K562 (cell line): ENCODE measurements around the gene MYL12A.

Experiments
- ATF3 ChIP-seq, 2 experiments: fragments of 450-650 bp in 1 of 2; sonication (generic) in 1 of 2; formaldehyde crosslinking in 1 of 2; IDR thresholded peaks in 1 of 2; conservative IDR thresholded peaks in 1 of 2; 2 replicates each; pipeline versions ENCODE4 v1.6.1 to v1.8.1; 2016 to 2023; ENCODE audit warnings: mild to moderate bottlenecking in 2 of 2, moderate library complexity in 2 of 2, inconsistent platforms in 1 of 2, missing genetic modification reagents in 1 of 2
- ATF6 ChIP-seq: sonication (generic); formaldehyde crosslinking; IDR thresholded peaks from 2 replicates; pipeline ENCODE4 v1.4.0; 2020; ENCODE audit warnings: mild to moderate bottlenecking, missing genetic modification reagents
- C11orf30 ChIP-seq: fragments of 450-650 bp; IDR thresholded peaks from 2 replicates; pipeline ENCODE4 v1.6.1; 2016; ENCODE audit warnings: low read depth, mild to moderate bottlenecking
- CC2D1A ChIP-seq: fragments of 450-650 bp; IDR thresholded peaks from 2 replicates; pipeline ENCODE4 v1.6.1; 2017; ENCODE audit warnings: mild to moderate bottlenecking
- CTCF ChIP-seq, 3 experiments: IDR thresholded peaks in 2 of 3; conservative IDR thresholded peaks in 1 of 3; 2 replicates each; pipeline ENCODE4 v1.5.1; 2011 to 2012; ENCODE audit warnings: low read length in 3 of 3, mild to moderate bottlenecking in 3 of 3, control low read depth in 2 of 3, improper control_type of control experiment in 1 of 3, inconsistent platforms in 1 of 3, low read depth in 1 of 3, mixed read lengths in 1 of 3, moderate library complexity in 1 of 3; ENCODE audit not compliant: insufficient read depth in 2 of 3
- DNMT1 ChIP-seq: fragments of 450-650 bp; IDR thresholded peaks from 2 replicates; pipeline ENCODE4 v1.6.1; 2016; ENCODE audit warnings: antibody characterized with exemption, mild to moderate bottlenecking
- ELF4 ChIP-seq: fragments of 450-650 bp; formaldehyde crosslinking; IDR thresholded peaks from 2 replicates; pipeline ENCODE4 v1.4.0; 2022; ENCODE audit warnings: missing genetic modification characterization
- EP300 ChIP-seq: IDR thresholded peaks from 2 replicates; pipeline ENCODE4 v1.6.1; 2012; ENCODE audit warnings: low read length, improper control_type of control experiment
- MAFK ChIP-seq: IDR thresholded peaks from 2 replicates; pipeline ENCODE4 v1.6.1; 2011; ENCODE audit warnings: low read length, improper control_type of control experiment
- POLR2A ChIP-seq: fragments of 450-650 bp; conservative IDR thresholded peaks from 2 replicates; pipeline ENCODE4 v1.6.1; 2016
- RAD21 ChIP-seq, 2 experiments: fragments of 250-450 bp in 1 of 2; fragments of 450-650 bp in 1 of 2; sonication (Bioruptor Pico) in 1 of 2; formaldehyde crosslinking in 1 of 2; IDR thresholded peaks in 1 of 2; conservative IDR thresholded peaks in 1 of 2; 2 replicates each; pipeline versions ENCODE4 v1.4.0 to v1.8.0; 2020 to 2022; ENCODE audit warnings: mild to moderate bottlenecking in 2 of 2, moderate library complexity in 1 of 2
- USF1 ChIP-seq: sonication (generic); formaldehyde crosslinking; IDR thresholded peaks from 2 replicates; pipeline ENCODE4 v1.9.0; 2022; ENCODE audit warnings: mild to moderate bottlenecking, missing genetic modification reagents
- YY1 ChIP-seq, 3 experiments: IDR thresholded peaks; 2 replicates each; pipeline ENCODE4 v1.6.1; 2011; ENCODE audit warnings: low read length in 2 of 3, mild to moderate bottlenecking in 2 of 3, moderate library complexity in 2 of 3, borderline replicate concordance in 1 of 3, control low read depth in 1 of 3, low read depth in 1 of 3; ENCODE audit not compliant: insufficient read depth in 3 of 3, insufficient replicate concordance in 2 of 3, control insufficient read depth in 1 of 3, insufficient read length in 1 of 3; ENCODE audit errors: extremely low read depth in 1 of 3
- ZNF512 ChIP-seq: IDR thresholded peaks from 2 replicates; pipeline ENCODE4 v1.6.1; 2016; ENCODE audit warnings: missing genetic modification characterization, missing compliant biosample characterization

- TF ChIP-seq CTCF (IDR thresholded peaks at IDR 0.05 in 2 of 3, conservative IDR thresholded peaks at IDR 0.05 in 1 of 3; ENCODE audit: insufficient read depth in 2 of 3, low read depth in 1 of 3, low read length in 3 of 3) (no peak), ZNF512 (tag) (no peak), C11orf30 (no peak), RAD21 (CRISPR knock-in tag; conservative IDR thresholded peaks at IDR 0.05 in 1 of 2, IDR thresholded peaks at IDR 0.05 in 1 of 2) (no peak), YY1 (IDR thresholded peaks at IDR 0.05; ENCODE audit: borderline replicate concordance in 1 of 3, control insufficient read depth in 1 of 3, extremely low read depth in 1 of 3, insufficient read depth in 3 of 3, insufficient read length in 1 of 3, insufficient replicate concordance in 2 of 3, low read depth in 1 of 3, low read length in 2 of 3) (no peak), POLR2A (no peak), EP300 (no peak), MAFK (no peak), ATF3 (IDR thresholded peaks at IDR 0.05) (no peak), ATF3 (CRISPR knock-in tag; conservative IDR thresholded peaks at IDR 0.05) (no peak), ELF4 (no peak), CC2D1A (no peak), USF1 (CRISPR knock-in tag) (no peak), DNMT1 (no peak), ATF6 (CRISPR knock-in tag) (no peak)
Observed at GRCh38 chr18:3233004-3233403, 14.6 kb upstream of the MYL12A start.
